ENCODE data around the gene STAT5A.
"Not testable (repeated sequence)": the region's sequence is repeated elsewhere in the genome, so short reads cannot be mapped to it uniquely, and the experiment has no call there.

- TF ChIP-seq CTCF, POLR2A (IDR thresholded peaks at IDR 0.05): not testable (repeated sequence)
Observed at GRCh38 chr17:42360388-42360787, 72.1 kb downstream of the STAT5A start.

All from thyroid gland (tissue), 4 donors.